Measurements from ENCODE around the gene ARHGAP11A. TPM values are rescaled to one million over a fixed set of nuclear protein-coding genes. Genes with fewer than 3 reads are reported as not detected.

Gene ARHGAP11A
- total RNA-seq, 1 experiment from 2014 or later, result 32.8 TPM

DNA sequence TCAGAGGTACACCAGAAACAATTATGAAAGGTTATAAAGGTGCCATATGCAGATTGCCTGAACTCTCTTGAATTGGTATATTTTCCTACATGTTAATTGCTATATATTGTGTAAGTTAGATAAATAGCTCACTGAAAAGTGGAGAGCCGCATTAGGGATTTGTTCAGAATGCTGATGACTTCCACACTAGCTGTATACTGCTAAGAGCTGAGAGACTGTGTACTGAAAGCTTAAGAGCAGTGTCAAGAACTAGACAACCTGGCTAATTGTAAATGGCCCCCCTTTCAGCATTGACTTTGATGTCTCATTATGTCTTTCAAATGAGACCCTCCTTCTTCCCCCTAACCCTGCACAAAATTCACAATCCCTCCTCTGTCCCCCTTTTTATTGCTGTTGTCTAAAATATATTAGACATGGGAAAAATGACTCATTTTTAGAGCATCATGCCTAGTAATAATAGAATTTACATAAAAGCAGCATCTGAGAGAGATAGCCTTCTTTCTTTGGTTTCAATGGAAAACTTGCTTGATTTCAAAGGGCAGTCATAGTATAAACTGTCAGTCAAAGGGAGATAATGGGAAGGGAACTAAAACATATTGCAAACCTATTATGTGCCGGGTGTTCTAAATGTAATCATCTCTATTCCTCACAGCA lies 67.8 kb downstream of the ARHGAP11A start:
- no TSS peak for BruUV-seq (replicated peaks)
- H3K27ac Mint-ChIP-seq (ENCODE audit: unreplicated experiment), result no peak overlapping the region
- H3K4me3 Mint-ChIP-seq (ENCODE audit: low read depth, unreplicated experiment), result no peak overlapping the region
- H3K9me3 Mint-ChIP-seq (ENCODE audit: low read depth, unreplicated experiment), result no peaks in the 10 kb centered on the region
- DNase-seq, result no peak
- intact Hi-C loops (cut with micrococcal nuclease; ENCODE audit: unreplicated experiment), result no loop called here
- no peaks in the 10 kb centered on the region for H3K27me3 Mint-ChIP-seq (ENCODE audit: unreplicated experiment)
- no peaks in the 10 kb centered on the region for H3K4me1 Mint-ChIP-seq (ENCODE audit: low read depth, unreplicated experiment)
- CTCF ChIA-PET, result no interaction called here
- TF ChIP-seq CTCF (IDR thresholded peaks at IDR 0.05; ENCODE audit: unreplicated experiment), result no peak
- no peaks in the 10 kb centered on the region for H3K36me3 Mint-ChIP-seq (ENCODE audit: insufficient read depth, unreplicated experiment)

- H3K4me1 Mint-ChIP-seq (ENCODE audit: low read depth, unreplicated experiment), result no peaks in the 10 kb centered on the region
- TF ChIP-seq CTCF (IDR thresholded peaks at IDR 0.05; ENCODE audit: unreplicated experiment), result no peak
- no peak overlapping the region for H3K4me3 Mint-ChIP-seq (ENCODE audit: low read depth, unreplicated experiment)
- DNase-seq, result no peak
- H3K9me3 Mint-ChIP-seq (ENCODE audit: low read depth, unreplicated experiment), result no peaks in the 10 kb centered on the region
- H3K27ac Mint-ChIP-seq (ENCODE audit: unreplicated experiment), result no peak overlapping the region
- H3K27me3 Mint-ChIP-seq (ENCODE audit: unreplicated experiment), result no peaks in the 10 kb centered on the region
- no TSS peak for BruUV-seq (replicated peaks)
- CTCF ChIA-PET, result no interaction called here
- H3K36me3 Mint-ChIP-seq (ENCODE audit: insufficient read depth, unreplicated experiment), result no peaks in the 10 kb centered on the region
- intact Hi-C loops (cut with micrococcal nuclease; ENCODE audit: unreplicated experiment), result no loop called here
Measured at GRCh38 chr15:32683906-32684584, 68.7 kb downstream of the ARHGAP11A start.

GRCh38 chr15:32685576-32685975 lies 70.3 kb downstream of the ARHGAP11A start:
- no peak overlapping the region for H3K4me3 Mint-ChIP-seq (ENCODE audit: low read depth, unreplicated experiment)
- no peaks in the 10 kb centered on the region for H3K27me3 Mint-ChIP-seq (ENCODE audit: unreplicated experiment)
- no TSS peak for BruUV-seq (replicated peaks)
- no peak overlapping the region for H3K27ac Mint-ChIP-seq (ENCODE audit: unreplicated experiment)
- intact Hi-C loops (cut with micrococcal nuclease; ENCODE audit: unreplicated experiment), result no loop called here
- no peak for TF ChIP-seq CTCF (IDR thresholded peaks at IDR 0.05; ENCODE audit: unreplicated experiment)
- no peaks in the 10 kb centered on the region for H3K9me3 Mint-ChIP-seq (ENCODE audit: low read depth, unreplicated experiment)
- no peak for DNase-seq
- H3K4me1 Mint-ChIP-seq (ENCODE audit: low read depth, unreplicated experiment), result no peaks in the 10 kb centered on the region
- H3K36me3 Mint-ChIP-seq (ENCODE audit: insufficient read depth, unreplicated experiment), result no peaks in the 10 kb centered on the region
- CTCF ChIA-PET, result no interaction called here

DNA sequence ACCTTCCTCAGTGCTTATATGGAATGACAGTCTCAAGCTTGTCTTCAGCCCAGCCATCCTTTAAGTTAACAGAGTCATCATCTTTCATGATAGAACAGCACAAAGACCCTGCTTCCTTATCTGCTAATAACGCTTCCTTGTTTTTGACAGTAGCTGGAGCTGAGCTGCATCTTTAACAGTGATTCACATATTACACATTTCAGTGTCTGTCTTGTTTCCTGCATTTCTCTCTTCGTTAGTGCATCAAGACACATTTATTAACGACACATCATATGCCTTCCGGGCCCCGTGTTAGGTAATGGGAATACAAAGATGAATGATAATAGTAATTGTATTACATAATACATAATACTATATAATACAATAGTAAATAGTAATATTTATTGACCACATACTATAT lies 72.3 kb downstream of the ARHGAP11A start:
- CTCF ChIA-PET, result no interaction called here
- intact Hi-C loops (cut with micrococcal nuclease; ENCODE audit: unreplicated experiment), result no loop called here
- no peak for TF ChIP-seq CTCF (IDR thresholded peaks at IDR 0.05; ENCODE audit: unreplicated experiment)
- Mint-ChIP-seq H3K9me3 (ENCODE audit: low read depth, unreplicated experiment) (no peaks in the 10 kb centered on the region), H3K4me1 (ENCODE audit: low read depth, unreplicated experiment) (no peaks in the 10 kb centered on the region), H3K36me3 (ENCODE audit: insufficient read depth, unreplicated experiment) (no peaks in the 10 kb centered on the region), H3K4me3 (ENCODE audit: low read depth, unreplicated experiment) (no peak overlapping the region), H3K27ac (ENCODE audit: unreplicated experiment) (no peak overlapping the region), H3K27me3 (ENCODE audit: unreplicated experiment) (no peaks in the 10 kb centered on the region)
- DNase-seq, result no peak
- no TSS peak for BruUV-seq (replicated peaks)
